NCI-H82 treated with DMSO at 0.1 percent for 48 hours (cell line): ENCODE data around the gene IL12B.
"Not testable (repeated sequence)": the region's sequence is repeated elsewhere in the genome, so short reads cannot be mapped to it uniquely, and the experiment has no call there.

ENCODE experiments used
- DNase-seq: peaks from one replicate; lab custom pipeline; 2025; ENCODE audit not compliant: unreplicated experiment; lab: John Stamatoyannopoulos, UW

IL12B gene

GRCh38 chr5:159297300-159297699 lies 33.0 kb downstream of the IL12B start:
- not testable (repeated sequence) for DNase-seq

GRCh38 chr5:159294921-159295320 lies 35.4 kb downstream of the IL12B start:
- DNase-seq: no peak

- DNase-seq: no peak
Observed at GRCh38 chr5:159290741-159291140, 39.5 kb downstream of the IL12B start.

- DNase-seq: peak; percentile 16
Observed at GRCh38 chr5:159286420-159287035, 43.8 kb downstream of the IL12B start.

- DNase-seq: no peak
Observed at GRCh38 chr5:159274676-159275075, 55.6 kb downstream of the IL12B start.

GRCh38 chr5:159273923-159274322 lies 56.4 kb downstream of the IL12B start:
- DNase-seq: no peak

GRCh38 chr5:159269723-159270122 lies 60.6 kb downstream of the IL12B start:
- DNase-seq: no peak

GRCh38 chr5:159266764-159267163 lies 63.5 kb downstream of the IL12B start:
- DNase-seq: not testable (repeated sequence)
